ENCODE data around the gene CTIF.

- TF ChIP-seq CTCF (conservative IDR thresholded peaks at IDR 0.05 in 1 of 2, IDR thresholded peaks at IDR 0.05 in 1 of 2; ENCODE audit: low read depth in 1 of 2, low read length in 2 of 2) = no peak
- TF ChIP-seq EZH2 (IDR thresholded peaks at IDR 0.05; ENCODE audit: low read length, missing control alignments) = no peak
Measured at GRCh38 chr18:48659188-48660009, 120.6 kb downstream of the CTIF start.
